SHP77 (cell line): ENCODE measurements around the gene FAM156B.
"Not testable (repeated sequence)": the region's sequence is repeated elsewhere in the genome, so short reads cannot be mapped to it uniquely, and the experiment has no call there.

Source experiments
- DNase-seq, 2 experiments: peaks; one replicate each; lab custom pipeline; 2025; lab: John Stamatoyannopoulos, UW

The FAM156B gene, protein sequence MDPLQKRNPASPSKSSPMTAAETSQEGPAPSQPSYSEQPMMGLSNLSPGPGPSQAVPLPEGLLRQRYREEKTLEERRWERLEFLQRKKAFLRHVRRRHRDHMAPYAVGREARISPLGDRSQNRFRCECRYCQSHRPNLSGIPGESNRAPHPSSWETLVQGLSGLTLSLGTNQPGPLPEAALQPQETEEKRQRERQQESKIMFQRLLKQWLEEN

DNA sequence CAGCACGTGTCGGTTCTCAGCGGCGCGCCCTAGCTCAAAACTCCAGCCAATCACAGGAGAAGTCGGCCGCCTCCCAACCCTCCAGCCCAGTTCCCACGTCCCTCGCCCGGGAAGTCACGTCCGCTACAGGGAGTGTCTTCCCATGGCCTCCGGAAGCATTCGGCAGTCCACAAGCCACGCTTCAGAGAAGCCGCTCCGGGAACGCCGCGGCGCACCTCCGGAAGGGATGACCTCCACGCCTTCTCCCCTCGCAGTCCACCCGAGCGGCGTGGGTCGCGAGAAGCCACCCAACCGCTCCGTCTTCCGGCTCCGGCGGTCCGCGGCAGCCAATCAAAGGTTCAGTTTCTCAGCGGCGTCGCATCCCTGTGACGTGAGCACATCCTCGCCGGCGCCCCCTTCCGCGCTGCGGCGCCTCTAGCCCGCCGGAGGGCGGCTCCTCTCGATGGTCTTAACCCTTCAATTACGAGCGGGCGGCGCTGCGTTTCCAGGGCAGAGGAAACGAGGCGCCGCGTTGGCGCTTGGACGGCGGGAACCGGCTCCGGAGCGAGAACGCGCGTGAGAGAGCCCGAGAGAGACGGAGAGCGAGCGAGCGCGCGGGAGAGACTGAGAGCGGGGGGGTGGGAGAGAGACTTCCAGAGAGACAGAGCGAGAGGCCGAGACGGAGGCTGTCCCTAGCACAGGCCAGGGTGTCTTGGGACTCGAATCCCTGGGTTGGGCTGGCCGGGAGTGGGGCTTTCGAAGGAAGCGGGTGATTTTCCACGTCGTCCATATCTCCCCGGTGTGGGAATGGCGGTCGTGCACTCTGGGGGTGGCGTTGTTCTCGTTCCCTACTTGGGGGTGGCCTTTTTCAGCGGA is at the start of gene FAM156B:
TSS of gene FAM156B (plus strand) at position 476 of the 855 bp plus-strand sequence. CDS start 9,896 bp downstream, outside the sequence.
- not testable (repeated sequence) for DNase-seq

DNA sequence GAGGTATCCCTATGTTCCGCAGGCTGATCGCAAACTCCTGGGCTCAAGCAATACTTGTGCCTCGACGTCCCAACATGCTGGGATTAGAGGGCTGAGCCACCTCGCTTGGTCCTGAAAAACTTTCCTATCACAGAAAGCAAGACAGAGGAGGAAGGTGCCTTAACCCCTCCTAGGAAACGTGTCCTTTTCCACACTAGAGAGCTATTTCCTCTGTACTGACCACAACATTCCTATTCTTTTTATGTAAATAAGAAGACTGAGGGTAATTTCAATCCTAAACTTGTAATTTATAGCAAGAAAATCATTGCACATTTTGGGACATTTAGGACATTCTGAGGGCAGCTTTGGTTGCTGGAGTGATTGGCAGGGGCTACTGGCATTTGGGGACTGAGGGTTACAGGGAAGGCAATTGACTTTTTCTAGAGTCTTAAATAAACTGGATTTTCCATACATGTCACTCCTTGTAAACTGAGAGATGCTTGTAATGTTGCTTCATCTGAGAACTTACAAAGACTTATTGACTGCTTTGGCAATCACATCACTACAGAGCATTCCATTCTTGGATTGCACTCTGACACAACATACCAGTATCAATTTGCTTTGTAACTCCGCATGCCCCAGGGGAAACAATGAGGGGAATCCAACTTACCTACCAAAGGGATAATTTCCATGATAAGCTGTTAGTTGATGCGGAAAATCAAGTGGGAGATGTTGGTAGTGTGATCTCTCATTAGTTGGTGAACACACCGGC is 44.8 kb upstream of the FAM156B start:
- no peak for DNase-seq

GRCh38 chrX:52856991-52857525 is 40.1 kb upstream of the FAM156B start:
- not testable (repeated sequence) for DNase-seq

DNA sequence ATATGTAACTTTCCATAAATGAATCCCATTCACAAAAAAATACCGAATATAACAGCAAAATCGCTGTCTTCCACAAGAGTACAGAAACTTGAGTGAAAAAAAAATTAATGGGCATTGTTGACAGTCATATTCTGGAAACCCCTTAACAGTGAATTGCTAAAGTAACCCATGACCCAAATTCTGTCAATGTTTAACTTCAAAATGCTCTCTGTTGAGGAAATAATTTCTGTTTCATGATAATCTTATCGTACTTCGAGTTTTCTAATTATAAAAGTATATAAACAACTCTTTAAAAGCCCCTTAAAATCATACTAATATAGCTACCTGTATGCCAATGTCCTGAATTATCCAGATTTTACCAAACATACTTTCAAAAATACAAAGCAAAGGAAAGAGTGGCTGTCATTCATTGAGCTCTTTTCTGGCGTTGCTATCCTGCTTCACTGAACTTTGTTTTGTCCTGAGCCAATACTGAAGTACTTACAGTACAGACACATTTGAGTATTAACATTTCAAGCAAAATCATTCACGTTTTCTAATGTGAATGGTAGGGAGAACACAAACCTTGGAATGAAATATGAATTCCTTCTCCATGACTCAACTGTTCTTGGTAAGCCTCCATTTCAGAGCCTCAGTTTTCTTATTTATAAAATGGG is 31.7 kb upstream of the FAM156B start:
- no peak for DNase-seq

GRCh38 chrX:52867610-52868348 is 29.4 kb upstream of the FAM156B start, which contains the start of gene XAGE3:
TSS of gene XAGE3 (minus strand) at chrX:52868083. CDS start at chrX:52867133, 950 bp downstream.
- no peak for DNase-seq

DNA sequence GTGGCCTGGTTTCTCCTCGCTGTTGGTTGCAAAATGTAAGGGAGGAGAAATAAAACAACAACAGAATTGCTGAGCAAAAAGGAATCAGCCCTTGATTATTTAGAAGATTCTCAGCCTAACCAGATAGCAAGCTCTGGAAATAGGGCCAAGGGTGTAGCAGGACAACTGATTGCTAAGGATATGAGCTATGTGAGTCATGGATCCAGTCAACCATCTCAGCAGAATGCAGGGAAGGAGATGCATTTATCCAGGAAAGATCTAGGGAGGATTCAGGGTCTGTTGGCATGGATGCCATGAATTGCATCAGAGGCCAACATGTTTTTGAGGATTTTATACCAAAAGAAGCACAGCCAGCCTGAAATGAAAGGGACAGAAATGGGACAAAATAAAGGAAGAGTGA is 27.1 kb upstream of the FAM156B start:
- DNase-seq = no peak

DNA sequence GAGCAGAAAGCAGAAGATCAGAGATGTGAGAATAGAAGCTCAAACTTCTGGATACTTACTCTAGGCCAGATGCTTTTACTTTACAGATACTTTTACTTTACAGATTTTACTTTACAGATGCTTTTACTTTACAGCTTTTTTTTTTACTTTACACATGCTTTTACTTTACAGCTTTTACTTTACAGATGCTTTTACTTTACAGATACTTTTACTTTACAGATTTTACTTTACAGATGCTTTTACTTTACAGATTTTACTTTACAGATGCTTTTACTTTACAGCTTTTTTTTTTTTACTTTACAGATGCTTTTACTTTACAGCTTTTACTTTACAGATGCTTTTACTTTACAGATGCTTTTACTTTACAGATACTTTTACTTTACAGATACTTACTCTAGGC is 23.3 kb upstream of the FAM156B start:
- DNase-seq = not testable (repeated sequence)

GRCh38 chrX:52874661-52875060 is 22.5 kb upstream of the FAM156B start:
- DNase-seq = no peak

- DNase-seq = not testable (repeated sequence)
Measured at GRCh38 chrX:52875436-52875835, 21.7 kb upstream of the FAM156B start.

GRCh38 chrX:52876386-52876785 is 20.7 kb upstream of the FAM156B start:
- DNase-seq = not testable (repeated sequence)

- not testable (repeated sequence) for DNase-seq
Measured at GRCh38 chrX:52887459-52887858, 9.7 kb upstream of the FAM156B start.

- not testable (repeated sequence) for DNase-seq
Measured at GRCh38 chrX:52888090-52888489, 9.0 kb upstream of the FAM156B start.

- DNase-seq = not testable (repeated sequence)
Measured at GRCh38 chrX:52896438-52896837, 692 bp upstream of the FAM156B start.

- not testable (repeated sequence) for DNase-seq
Measured at GRCh38 chrX:52905531-52905930, 8.4 kb downstream of the FAM156B start.

DNA sequence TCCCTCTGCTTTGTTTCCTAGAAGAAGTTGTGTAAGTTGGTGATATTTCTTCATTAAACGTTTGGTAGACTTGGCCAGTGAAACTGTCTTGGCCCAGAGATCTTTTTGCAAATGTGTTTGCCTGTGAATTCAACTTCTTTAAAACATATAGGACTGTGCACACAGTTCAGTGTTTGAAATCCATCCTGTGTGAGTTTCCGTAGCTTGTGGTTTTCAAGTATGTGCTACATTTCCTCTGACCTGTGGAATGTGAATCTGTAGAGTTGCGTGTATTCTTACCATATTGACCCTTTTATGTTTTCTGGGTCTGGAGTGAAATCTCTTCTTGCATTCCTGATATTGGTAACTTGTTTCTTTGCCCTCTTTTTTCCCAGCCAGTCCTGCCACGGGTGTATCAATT is 8.9 kb downstream of the FAM156B start:
- not testable (repeated sequence) for DNase-seq

- DNase-seq = not testable (repeated sequence)
Measured at GRCh38 chrX:52907137-52907536, 10.0 kb downstream of the FAM156B start.

DNA sequence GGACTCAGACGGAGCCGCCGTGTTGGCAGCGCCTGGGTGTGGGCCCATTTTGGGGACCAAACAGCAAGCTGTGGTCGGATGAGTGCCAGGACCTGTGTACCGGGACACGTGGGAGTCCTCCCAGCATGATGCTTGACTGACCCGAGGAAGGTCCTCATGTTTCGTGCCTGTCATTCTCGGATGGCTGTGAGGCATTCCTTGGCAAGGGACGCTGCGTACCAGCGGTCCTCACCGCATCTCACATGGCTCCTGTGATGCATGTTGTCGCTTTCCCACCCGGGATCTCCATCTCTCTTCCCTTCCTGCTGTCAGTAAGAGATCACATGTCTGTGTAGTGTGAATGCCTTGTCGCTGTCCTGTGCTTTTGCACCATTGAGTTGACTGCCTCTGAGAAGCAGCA is 10.8 kb downstream of the FAM156B start:
- DNase-seq = not testable (repeated sequence)

DNA sequence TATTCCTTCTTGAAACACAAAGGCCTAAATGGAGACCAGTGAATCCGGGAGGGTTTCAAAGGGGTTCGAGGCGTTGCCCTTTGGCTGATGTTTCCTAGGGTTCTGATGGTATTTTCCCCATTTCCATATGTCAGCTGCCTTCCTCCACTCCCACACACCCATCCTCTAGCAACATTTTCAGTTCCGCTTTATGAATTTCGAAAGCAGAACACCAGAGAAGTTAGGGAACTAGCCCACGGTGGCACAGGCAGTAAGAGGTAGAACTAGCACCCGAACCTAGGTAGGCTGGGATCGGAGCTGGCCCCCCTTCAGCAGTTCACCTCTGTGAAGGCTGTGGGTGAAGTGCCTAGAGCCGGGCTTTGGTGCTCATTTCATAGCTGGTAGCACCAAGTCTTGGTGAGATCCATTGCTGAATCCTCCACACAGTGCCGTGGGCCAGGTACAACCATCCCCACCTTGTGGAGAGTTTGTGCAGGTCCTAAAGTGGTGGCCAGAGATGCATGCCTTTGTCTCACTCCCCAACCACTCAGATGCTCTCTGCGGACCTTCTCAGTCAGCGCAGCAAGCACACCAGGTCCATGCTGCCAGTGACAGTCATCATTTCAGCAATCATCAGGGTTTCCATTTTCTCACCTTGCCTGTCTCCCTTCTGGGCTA is 12.3 kb downstream of the FAM156B start:
- not testable (repeated sequence) for DNase-seq

- DNase-seq = not testable (repeated sequence)
Measured at GRCh38 chrX:52913681-52914080, 16.6 kb downstream of the FAM156B start.

GRCh38 chrX:52914704-52915103 is 17.6 kb downstream of the FAM156B start:
- not testable (repeated sequence) for DNase-seq
